H9 (cell line): ENCODE data around the gene CEACAM6. TPM values are rescaled to one million over a fixed set of nuclear protein-coding genes. Genes with fewer than 3 reads are reported as not detected.

ENCODE experiments used
- DNase-seq: peaks from one replicate; pipeline ENCODE4 v3.0.0-alpha.2; 2017
- H2AFZ ChIP-seq: one replicate; pipeline ENCODE4 v1.6.1; 2013; ENCODE audit warnings: mild to moderate bottlenecking, low read length, control low read depth, moderate library complexity
- H2AK5ac ChIP-seq: 2 replicates; pipeline ENCODE4 v1.6.1; 2013; ENCODE audit warnings: low read length, control low read depth, mixed read lengths; ENCODE audit not compliant: insufficient read length
- H2BK120ac ChIP-seq: one replicate; pipeline ENCODE4 v1.6.1; 2013; ENCODE audit warnings: low read depth, mild to moderate bottlenecking, low read length, control low read depth, inconsistent platforms; ENCODE audit not compliant: poor library complexity, severe bottlenecking
- H2BK12ac ChIP-seq: 2 replicates; pipeline ENCODE4 v1.6.1; 2013; ENCODE audit warnings: low read length, control low read depth, mixed read lengths, low read depth; ENCODE audit not compliant: insufficient read length
- H2BK15ac ChIP-seq: 2 replicates; pipeline ENCODE4 v1.6.1; 2013; ENCODE audit warnings: low read depth, low read length, control low read depth
- H2BK20ac ChIP-seq: one replicate; pipeline ENCODE4 v1.6.1; 2013; ENCODE audit warnings: low read depth, mild to moderate bottlenecking, low read length, control low read depth, inconsistent platforms; ENCODE audit not compliant: poor library complexity, severe bottlenecking
- H2BK5ac ChIP-seq: 2 replicates; pipeline ENCODE4 v1.6.1; 2013; ENCODE audit warnings: low read length, control low read depth, mixed read lengths; ENCODE audit not compliant: insufficient read length
- H3K14ac ChIP-seq: 2 replicates; pipeline ENCODE4 v1.6.1; 2013; ENCODE audit warnings: low read length, control low read depth; ENCODE audit not compliant: insufficient read depth
- H3K18ac ChIP-seq: 2 replicates; pipeline ENCODE4 v1.6.1; 2013; ENCODE audit warnings: low read depth, mild to moderate bottlenecking, mixed read lengths, low read length, control low read depth; ENCODE audit not compliant: insufficient read length
- H3K23ac ChIP-seq: 2 replicates; pipeline ENCODE4 v1.6.1; 2013; ENCODE audit warnings: low read length, control low read depth, mixed read lengths, low read depth; ENCODE audit not compliant: insufficient read length
- H3K23me2 ChIP-seq: 2 replicates; pipeline ENCODE4 v1.6.1; 2013; ENCODE audit warnings: low read depth, mild to moderate bottlenecking, mixed read lengths, low read length, control low read depth; ENCODE audit not compliant: insufficient read length, poor library complexity, severe bottlenecking
- H3K27ac ChIP-seq: 2 replicates; pipeline ENCODE4 v1.5.1; 2013; ENCODE audit warnings: low read length, control low read depth, mixed read lengths, low read depth; ENCODE audit not compliant: insufficient read length
- H3K27me3 ChIP-seq: 2 replicates; pipeline ENCODE4 v1.6.1; 2013; ENCODE audit warnings: low read length, control low read depth, inconsistent platforms; ENCODE audit not compliant: insufficient read depth
- H3K4ac ChIP-seq: 2 replicates; pipeline ENCODE4 v1.6.1; 2013; ENCODE audit warnings: low read depth, mild to moderate bottlenecking, control low read depth, inconsistent platforms, low read length, moderate library complexity
- H3K4me1 ChIP-seq: 2 replicates; pipeline ENCODE4 v1.6.1; 2013; ENCODE audit warnings: low read length, control low read depth, inconsistent platforms; ENCODE audit not compliant: insufficient read depth
- H3K4me2 ChIP-seq: 2 replicates; pipeline ENCODE4 v1.6.1; 2013; ENCODE audit warnings: low read length, control low read depth, mixed read lengths; ENCODE audit not compliant: insufficient read length, insufficient read depth
- H3K56ac ChIP-seq: 2 replicates; pipeline ENCODE4 v1.6.1; 2013; ENCODE audit warnings: low read depth, mild to moderate bottlenecking, mixed read lengths, low read length, control low read depth; ENCODE audit not compliant: insufficient read length
- H3K79me1 ChIP-seq: 2 replicates; pipeline ENCODE4 v1.6.1; 2013; ENCODE audit warnings: low read depth, mild to moderate bottlenecking, moderate library complexity, low read length, control low read depth, inconsistent platforms; ENCODE audit not compliant: insufficient read depth, poor library complexity, severe bottlenecking
- H3K79me2 ChIP-seq: 2 replicates; pipeline ENCODE4 v1.6.1; 2013; ENCODE audit warnings: low read length, control low read depth, inconsistent platforms; ENCODE audit not compliant: insufficient read depth
- H3K9ac ChIP-seq: 2 replicates; pipeline ENCODE4 v1.6.1; 2013; ENCODE audit warnings: low read length, control low read depth, mixed read lengths; ENCODE audit not compliant: insufficient read length; ENCODE audit errors: extremely low read depth
- H3K9me3 ChIP-seq: one replicate; pipeline ENCODE4 v1.6.1; 2013; ENCODE audit warnings: low read depth, low read length, inconsistent platforms; ENCODE audit not compliant: control insufficient read depth
- H3T11ph ChIP-seq: one replicate; pipeline ENCODE4 v1.6.1; 2013; ENCODE audit warnings: mild to moderate bottlenecking, low read length, control low read depth, inconsistent platforms
- H4K20me1 ChIP-seq: one replicate; pipeline ENCODE4 v1.6.1; 2013; ENCODE audit not compliant: control insufficient read depth, insufficient read length, insufficient read depth
- H4K5ac ChIP-seq: 2 replicates; pipeline ENCODE4 v1.6.1; 2013; ENCODE audit warnings: low read depth, mild to moderate bottlenecking, mixed read lengths, low read length, control low read depth; ENCODE audit not compliant: insufficient read length
- H4K8ac ChIP-seq: replicated peaks from 2 replicates; pipeline ENCODE4 v1.6.1; 2013; ENCODE audit warnings: low read length, control low read depth, mixed read lengths, low read depth; ENCODE audit not compliant: insufficient read length
- H4K91ac ChIP-seq: 2 replicates; pipeline ENCODE4 v1.6.1; 2013; ENCODE audit warnings: low read depth, mild to moderate bottlenecking, moderate library complexity, mixed read lengths, low read length, control low read depth; ENCODE audit not compliant: insufficient read length
- H3K27ac Mint-ChIP-seq, 3 experiments: 2 replicates in 2 of 3; 3 replicates in 1 of 3; pipeline ENCODE4 v1.8.0; 2020 to 2021; ENCODE audit warnings: mixed read lengths in 3 of 3, mild to moderate bottlenecking in 1 of 3, moderate library complexity in 1 of 3
- H3K27me3 Mint-ChIP-seq: 2 replicates; pipeline ENCODE4 v1.8.0; 2021; ENCODE audit warnings: low read depth, mild to moderate bottlenecking, moderate library complexity, mixed read lengths
- H3K36me3 Mint-ChIP-seq, 3 experiments: 2 replicates in 2 of 3; 3 replicates in 1 of 3; pipeline ENCODE4 v1.8.0; 2020 to 2021; ENCODE audit warnings: low read depth in 3 of 3, mixed read lengths in 3 of 3; ENCODE audit not compliant: insufficient read depth in 1 of 3
- H3K4me1 Mint-ChIP-seq, 2 experiments: 2 replicates each; pipeline ENCODE4 v1.8.0; 2020; ENCODE audit warnings: mixed read lengths in 2 of 2
- H3K4me3 Mint-ChIP-seq, 2 experiments: 2 replicates in 1 of 2; 3 replicates in 1 of 2; pipeline ENCODE4 v1.8.0; 2020 to 2021; ENCODE audit warnings: mild to moderate bottlenecking in 2 of 2, mixed read lengths in 2 of 2, moderate library complexity in 1 of 2
- H3K9me3 Mint-ChIP-seq, 2 experiments: 2 replicates in 1 of 2; 3 replicates in 1 of 2; pipeline ENCODE4 v1.8.0; 2020; ENCODE audit warnings: mild to moderate bottlenecking in 2 of 2, mixed read lengths in 2 of 2, moderate library complexity in 1 of 2
- CTCF ChIP-seq: fragments of 200-600 bp; sonication (generic); conservative IDR thresholded peaks from 3 replicates; pipeline ENCODE4 v1.8.0; 2021; ENCODE audit warnings: antibody characterized with exemption, mild to moderate bottlenecking
- total RNA-seq: library from RNA; stranded (reverse); gene quantifications from 2 replicates; pipeline ENCODE4 v1.2.1, GENCODE V29; 2021

Gene CEACAM6
- total RNA-seq, 1 experiment from 2014 or later = not detected

DNA sequence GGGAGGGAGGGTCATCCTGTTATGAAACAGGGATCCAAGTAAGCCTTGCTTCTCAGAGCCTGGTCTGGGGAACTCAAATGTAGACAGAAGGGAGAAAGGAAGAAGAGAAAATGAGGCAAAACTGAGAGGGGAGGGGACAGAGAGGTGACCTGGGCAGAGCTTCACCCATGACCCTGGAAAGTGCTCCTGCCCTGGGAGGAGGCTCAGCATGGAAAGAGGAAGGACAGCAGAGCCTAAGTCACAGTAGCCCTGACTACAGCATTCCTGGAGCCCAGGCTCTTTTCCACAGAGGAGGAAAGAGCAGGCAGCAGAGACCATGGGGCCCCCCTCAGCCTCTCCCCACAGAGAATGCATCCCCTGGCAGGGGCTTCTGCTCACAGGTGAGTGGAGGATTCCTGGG, 41.0 kb downstream of the CEACAM6 start, which contains the start of gene CEACAM3:
CEACAM3 (plus strand) TSS at position 226 of the 400 bp plus-strand sequence; CDS start at position 317, 91 bp downstream.
- TF ChIP-seq CTCF = no peak
- Histone ChIP-seq H3K79me2 (no peaks in the 10 kb centered on the region), H2BK5ac (no peak within 1 kb of the TSS), H3K9ac (no peak within 1 kb of the TSS), H4K5ac (no peak within 1 kb of the TSS), H4K91ac (no peak within 1 kb of the TSS), H3K4ac (no peak within 1 kb of the TSS), H2BK15ac (no peak within 1 kb of the TSS), H4K8ac (no peak within 1 kb of the TSS), H2BK20ac (no peak within 1 kb of the TSS), H3K14ac (no peak within 1 kb of the TSS), H3K27ac (no peak within 1 kb of the TSS), H3K23me2 (no peaks in the 10 kb centered on the region), H3K18ac (no peak within 1 kb of the TSS), H3T11ph (no peak within 1 kb of the TSS), H3K4me1 (no peaks in the 10 kb centered on the region), H3K4me2 (no peak within 1 kb of the TSS), H2BK12ac (no peak within 1 kb of the TSS), H2AFZ (no peak within 1 kb of the TSS), H2BK120ac (no peak within 1 kb of the TSS), H3K23ac (no peak within 1 kb of the TSS), H3K27me3 (no peaks in the 10 kb centered on the region), H2AK5ac (no peak within 1 kb of the TSS), H3K56ac (no peak within 1 kb of the TSS), H4K20me1 (no peaks in the 10 kb centered on the region), H3K9me3 (no peaks in the 10 kb centered on the region), H3K79me1 (no peaks in the 10 kb centered on the region)
- Mint-ChIP-seq H3K27ac (no peak within 1 kb of the TSS), H3K4me3 (no peak within 1 kb of the TSS), H3K27me3 (peaks cover 18% of the 10 kb centered on the region), H3K4me1 (no peaks in the 10 kb centered on the region), H3K9me3 (peaks cover 8 to 78% of the 10 kb centered on the region in 2 experiments), H3K36me3 (no peaks in the 10 kb centered on the region; a peak in 1 of 7 replicates)
- no peak for DNase-seq
